ENCODE results near the gene RAB43.
"Not testable (repeated sequence)": the region's sequence is repeated elsewhere in the genome, so short reads cannot be mapped to it uniquely, and the experiment has no call there.

Gene RAB43

GRCh38 chr3:129070086-129070885 lies 51.3 kb downstream of the RAB43 start:
- no peaks in the 10 kb centered on the region for H3K9me3 ChIP-seq (ENCODE audit: control insufficient read depth in 1 of 2, low read length in 2 of 2)
- H3K4me1 ChIP-seq (ENCODE audit: control insufficient read depth in 1 of 2, insufficient read depth in 2 of 2, low read length in 2 of 2) = peaks cover 3 to 5% of the 10 kb centered on the region in 2 donors
- H3K27ac ChIP-seq (ENCODE audit: low read depth, low read length) = no peak overlapping the region

GRCh38 chr3:129069313-129070085 lies 52.1 kb downstream of the RAB43 start:
- not testable (repeated sequence) for H3K4me3 ChIP-seq (ENCODE audit: low read depth in 1 of 2, low read length in 2 of 2); H3K9ac ChIP-seq (ENCODE audit: low read depth in 1 of 2, low read length in 2 of 2); H3K9me3 ChIP-seq (ENCODE audit: control insufficient read depth in 1 of 2, low read length in 2 of 2); H3K27ac ChIP-seq (ENCODE audit: low read depth, low read length); H3K36me3 ChIP-seq (ENCODE audit: control insufficient read depth in 1 of 2, insufficient read depth in 2 of 2, low read length in 2 of 2); H3K27me3 ChIP-seq (ENCODE audit: control insufficient read depth in 1 of 2, insufficient read depth in 2 of 2, low read length in 2 of 2)
- H3K4me1 ChIP-seq (ENCODE audit: control insufficient read depth in 1 of 2, insufficient read depth in 2 of 2, low read length in 2 of 2) = peaks cover 11 to 12% of the 10 kb centered on the region in 2 donors

More at GRCh38 chr3:129070086-129070885, 51.3 kb downstream of the RAB43 start:
- no peak overlapping the region for H3K4me3 ChIP-seq (ENCODE audit: low read depth in 1 of 2, low read length in 2 of 2)
- H3K36me3 ChIP-seq (ENCODE audit: control insufficient read depth in 1 of 2, insufficient read depth in 2 of 2, low read length in 2 of 2) = no peaks in the 10 kb centered on the region
- H3K27me3 ChIP-seq (ENCODE audit: control insufficient read depth in 1 of 2, insufficient read depth in 2 of 2, low read length in 2 of 2) = no peaks in the 10 kb centered on the region
- no peak overlapping the region for H3K9ac ChIP-seq (ENCODE audit: low read depth in 1 of 2, low read length in 2 of 2)

- Histone ChIP-seq H3K9ac (ENCODE audit: low read depth in 1 of 2, low read length in 2 of 2) (no peak overlapping the region), H3K36me3 (ENCODE audit: control insufficient read depth in 1 of 2, insufficient read depth in 2 of 2, low read length in 2 of 2) (no peaks in the 10 kb centered on the region), H3K27me3 (ENCODE audit: control insufficient read depth in 1 of 2, insufficient read depth in 2 of 2, low read length in 2 of 2) (no peaks in the 10 kb centered on the region), H3K4me1 (ENCODE audit: control insufficient read depth in 1 of 2, insufficient read depth in 2 of 2, low read length in 2 of 2) (peaks cover 11 to 12% of the 10 kb centered on the region in 2 donors), H3K4me3 (ENCODE audit: low read depth in 1 of 2, low read length in 2 of 2) (peak overlapping the region in 1 of 2 donors; percentile 32), H3K27ac (ENCODE audit: low read depth, low read length) (no peak overlapping the region), H3K9me3 (ENCODE audit: control insufficient read depth in 1 of 2, low read length in 2 of 2) (no peaks in the 10 kb centered on the region)
Measured at GRCh38 chr3:129068291-129068886, 53.2 kb downstream of the RAB43 start.

GRCh38 chr3:129067719-129068118 lies 53.9 kb downstream of the RAB43 start:
- not testable (repeated sequence) for H3K27me3 ChIP-seq (ENCODE audit: control insufficient read depth in 1 of 2, insufficient read depth in 2 of 2, low read length in 2 of 2); H3K36me3 ChIP-seq (ENCODE audit: control insufficient read depth in 1 of 2, insufficient read depth in 2 of 2, low read length in 2 of 2); H3K27ac ChIP-seq (ENCODE audit: low read depth, low read length); H3K4me3 ChIP-seq (ENCODE audit: low read depth in 1 of 2, low read length in 2 of 2); H3K9me3 ChIP-seq (ENCODE audit: control insufficient read depth in 1 of 2, low read length in 2 of 2); H3K9ac ChIP-seq (ENCODE audit: low read depth in 1 of 2, low read length in 2 of 2)
- H3K4me1 ChIP-seq (ENCODE audit: control insufficient read depth in 1 of 2, insufficient read depth in 2 of 2, low read length in 2 of 2) = peaks cover 11 to 12% of the 10 kb centered on the region in 2 donors

GRCh38 chr3:129065720-129066073 lies 55.9 kb downstream of the RAB43 start:
- no peak overlapping the region for H3K9ac ChIP-seq (ENCODE audit: low read depth in 1 of 2, low read length in 2 of 2)
- no peak overlapping the region for H3K4me3 ChIP-seq (ENCODE audit: low read depth in 1 of 2, low read length in 2 of 2)
- H3K27me3 ChIP-seq (ENCODE audit: control insufficient read depth in 1 of 2, insufficient read depth in 2 of 2, low read length in 2 of 2) = no peaks in the 10 kb centered on the region
- peaks cover 11 to 12% of the 10 kb centered on the region in 2 donors for H3K4me1 ChIP-seq (ENCODE audit: control insufficient read depth in 1 of 2, insufficient read depth in 2 of 2, low read length in 2 of 2)
- H3K36me3 ChIP-seq (ENCODE audit: control insufficient read depth in 1 of 2, insufficient read depth in 2 of 2, low read length in 2 of 2) = no peaks in the 10 kb centered on the region
- no peak overlapping the region for H3K27ac ChIP-seq (ENCODE audit: low read depth, low read length)
- H3K9me3 ChIP-seq (ENCODE audit: control insufficient read depth in 1 of 2, low read length in 2 of 2) = no peaks in the 10 kb centered on the region

- Histone ChIP-seq H3K9ac (ENCODE audit: low read depth in 1 of 2, low read length in 2 of 2) (peak overlapping the region in 1 of 2 donors; percentile 38), H3K36me3 (ENCODE audit: control insufficient read depth in 1 of 2, insufficient read depth in 2 of 2, low read length in 2 of 2) (no peaks in the 10 kb centered on the region), H3K9me3 (ENCODE audit: control insufficient read depth in 1 of 2, low read length in 2 of 2) (no peaks in the 10 kb centered on the region), H3K27me3 (ENCODE audit: control insufficient read depth in 1 of 2, insufficient read depth in 2 of 2, low read length in 2 of 2) (no peaks in the 10 kb centered on the region), H3K4me1 (ENCODE audit: control insufficient read depth in 1 of 2, insufficient read depth in 2 of 2, low read length in 2 of 2) (peaks cover 11 to 12% of the 10 kb centered on the region in 2 donors), H3K4me3 (ENCODE audit: low read depth in 1 of 2, low read length in 2 of 2) (no peak overlapping the region), H3K27ac (ENCODE audit: low read depth, low read length) (no peak overlapping the region)
Measured at GRCh38 chr3:129065016-129065719, 56.4 kb downstream of the RAB43 start.

GRCh38 chr3:129063841-129064482 lies 57.6 kb downstream of the RAB43 start:
- Histone ChIP-seq H3K36me3 (ENCODE audit: control insufficient read depth in 1 of 2, insufficient read depth in 2 of 2, low read length in 2 of 2) (no peaks in the 10 kb centered on the region), H3K9me3 (ENCODE audit: control insufficient read depth in 1 of 2, low read length in 2 of 2) (no peaks in the 10 kb centered on the region), H3K27me3 (ENCODE audit: control insufficient read depth in 1 of 2, insufficient read depth in 2 of 2, low read length in 2 of 2) (no peaks in the 10 kb centered on the region), H3K4me1 (ENCODE audit: control insufficient read depth in 1 of 2, insufficient read depth in 2 of 2, low read length in 2 of 2) (peaks cover 11 to 12% of the 10 kb centered on the region in 2 donors), H3K9ac (ENCODE audit: low read depth in 1 of 2, low read length in 2 of 2) (no peak overlapping the region), H3K4me3 (ENCODE audit: low read depth in 1 of 2, low read length in 2 of 2) (no peak overlapping the region), H3K27ac (ENCODE audit: low read depth, low read length) (no peak overlapping the region)

GRCh38 chr3:129063091-129063640 lies 58.4 kb downstream of the RAB43 start:
- H3K27ac ChIP-seq (ENCODE audit: low read depth, low read length) = no peak overlapping the region
- no peaks in the 10 kb centered on the region for H3K36me3 ChIP-seq (ENCODE audit: control insufficient read depth in 1 of 2, insufficient read depth in 2 of 2, low read length in 2 of 2)
- peaks cover 15 to 18% of the 10 kb centered on the region in 2 donors for H3K4me1 ChIP-seq (ENCODE audit: control insufficient read depth in 1 of 2, insufficient read depth in 2 of 2, low read length in 2 of 2)
- H3K9ac ChIP-seq (ENCODE audit: low read depth in 1 of 2, low read length in 2 of 2) = no peak overlapping the region
- H3K27me3 ChIP-seq (ENCODE audit: control insufficient read depth in 1 of 2, insufficient read depth in 2 of 2, low read length in 2 of 2) = no peaks in the 10 kb centered on the region
- H3K4me3 ChIP-seq (ENCODE audit: low read depth in 1 of 2, low read length in 2 of 2) = no peak overlapping the region
- no peaks in the 10 kb centered on the region for H3K9me3 ChIP-seq (ENCODE audit: control insufficient read depth in 1 of 2, low read length in 2 of 2)
